ENCODE data around the gene PRR19.
"Not testable (repeated sequence)": the region's sequence is repeated elsewhere in the genome, so short reads cannot be mapped to it uniquely, and the experiment has no call there.

GRCh38 chr19:42266928-42267603, 34.9 kb upstream of the PRR19 start:
- not testable (repeated sequence) for TF ChIP-seq CTCF (IDR thresholded peaks at IDR 0.05; ENCODE audit: low read length); EZH2 (IDR thresholded peaks at IDR 0.05; ENCODE audit: borderline replicate concordance, low read length)
